ENCODE data around the gene HAUS7.

HAUS7 gene

GRCh38 chrX:153450949-153451277 is 19.5 kb downstream of the HAUS7 start:
- DNase-seq, result no peak

GRCh38 chrX:153450114-153450948 is 20.0 kb downstream of the HAUS7 start:
- DNase-seq, result no peak

- DNase-seq, result no peak
Measured at GRCh38 chrX:153449368-153450113, 20.8 kb downstream of the HAUS7 start.

- no peak for DNase-seq
Measured at GRCh38 chrX:153448556-153449367, 21.6 kb downstream of the HAUS7 start.

GRCh38 chrX:153447581-153447960 is 22.8 kb downstream of the HAUS7 start:
- no peak for DNase-seq

- no peak for DNase-seq
Measured at GRCh38 chrX:153446950-153447580, 23.3 kb downstream of the HAUS7 start.

- no peak for DNase-seq
Measured at GRCh38 chrX:153446636-153446936, 23.8 kb downstream of the HAUS7 start.

- DNase-seq, result no peak
Measured at GRCh38 chrX:153445856-153446635, 24.3 kb downstream of the HAUS7 start, which contains the start of gene TREX2. TREX2 (minus strand) TSS chrX:153446056; CDS start chrX:153445430, 626 bp downstream.

- DNase-seq, result no peak
Measured at GRCh38 chrX:153445106-153445855, 25.1 kb downstream of the HAUS7 start.

- no peak for DNase-seq
Measured at GRCh38 chrX:153444333-153445011, 25.9 kb downstream of the HAUS7 start.

GRCh38 chrX:153443476-153444332 is 26.7 kb downstream of the HAUS7 start:
- no peak for DNase-seq

- no peak for DNase-seq
Measured at GRCh38 chrX:153442463-153442862, 27.9 kb downstream of the HAUS7 start.

GRCh38 chrX:153441981-153442380 is 28.4 kb downstream of the HAUS7 start:
- no peak for DNase-seq

- no peak for DNase-seq
Measured at GRCh38 chrX:153441296-153441695, 29.1 kb downstream of the HAUS7 start.

GRCh38 chrX:153440556-153441135 is 29.7 kb downstream of the HAUS7 start:
- DNase-seq, result no peak

GRCh38 chrX:153439977-153440376 is 30.4 kb downstream of the HAUS7 start:
- no peak for DNase-seq

- DNase-seq, result no peak
Measured at GRCh38 chrX:153438532-153438931, 31.8 kb downstream of the HAUS7 start.

- no peak for DNase-seq
Measured at GRCh38 chrX:153435845-153436244, 34.5 kb downstream of the HAUS7 start.

- DNase-seq, result no peak
Measured at GRCh38 chrX:153434801-153435200, 35.6 kb downstream of the HAUS7 start.
